Stimulated activated CD4-positive, alpha-beta T cell treated with anti-CD3 and anti-CD28 coated beads, Interleukin-12 subunit alpha, Interleukin-12 subunit beta, amount 100 ng/mL, for 48 hours (primary cell): ENCODE results near the gene MAGT1.
"Not testable (repeated sequence)": the region's sequence is repeated elsewhere in the genome, so short reads cannot be mapped to it uniquely, and the experiment has no call there.

Experiments used
- DNase-seq, 3 donors: peaks; one replicate each; pipeline ENCODE4 v3.0.0-alpha.2; 2020; ENCODE audit warnings: low read depth in 2 of 3, low spot score in 1 of 3

Gene MAGT1

GRCh38 chrX:77894921-77895886, at the start of gene MAGT1:
Gene MAGT1, minus strand, starts transcription at chrX:77895435. Its CDS starts 25 bp downstream, at chrX:77895410.
- DNase-seq, result peak; percentile 74 to 87 (median 81)

GRCh38 chrX:77945031-77945430, 49.8 kb upstream of the MAGT1 start:
- DNase-seq, result not testable (repeated sequence)

- DNase-seq, result no peak
These were observed 42.9 kb upstream of the MAGT1 start for GRCh38 chrX:77938083-77938680.

GRCh38 chrX:77937291-77937690, 42.1 kb upstream of the MAGT1 start:
- DNase-seq, result no peak

- no peak for DNase-seq
These were observed 41.1 kb upstream of the MAGT1 start for GRCh38 chrX:77936299-77936698.

GRCh38 chrX:77935886-77936285, 40.7 kb upstream of the MAGT1 start:
- no peak for DNase-seq

- DNase-seq, result no peak
These were observed 35.3 kb upstream of the MAGT1 start for GRCh38 chrX:77930581-77930980.

- DNase-seq, result no peak
These were observed 30.5 kb upstream of the MAGT1 start for GRCh38 chrX:77925764-77926163.

GRCh38 chrX:77924320-77924859, 29.2 kb upstream of the MAGT1 start:
- no peak for DNase-seq

GRCh38 chrX:77922787-77923186, 27.6 kb upstream of the MAGT1 start:
- DNase-seq, result no peak

GRCh38 chrX:77919370-77919769, 24.1 kb upstream of the MAGT1 start:
- not testable (repeated sequence) for DNase-seq

- DNase-seq, result no peak
These were observed 23.3 kb upstream of the MAGT1 start for GRCh38 chrX:77918568-77918967.

GRCh38 chrX:77917294-77917933, 22.2 kb upstream of the MAGT1 start:
- DNase-seq, result no peak

GRCh38 chrX:77910108-77910840, 15.0 kb upstream of the MAGT1 start, which contains the start of gene ATP7A:
Gene ATP7A, plus strand, starts transcription at chrX:77910693. Its CDS starts 60,949 bp downstream, at chrX:77971642.
- DNase-seq, result peak; percentile 80 to 87 (median 86)

- DNase-seq, result no peak
These were observed 6.3 kb upstream of the MAGT1 start for GRCh38 chrX:77901506-77901905.

- DNase-seq, result no peak
These were observed 5.5 kb upstream of the MAGT1 start for GRCh38 chrX:77900688-77901087.

- DNase-seq, result peak; percentile 20 to 58 (median 39)
These were observed 4.0 kb upstream of the MAGT1 start, which contains the start of gene COX7B for GRCh38 chrX:77899081-77899828. Gene COX7B, plus strand, starts transcription at chrX:77899468. Its CDS starts 86 bp downstream, at chrX:77899554.

GRCh38 chrX:77893713-77894112, 1.5 kb downstream of the MAGT1 start:
- no peak for DNase-seq

GRCh38 chrX:77892887-77893286, 2.3 kb downstream of the MAGT1 start:
- no peak for DNase-seq

- not testable (repeated sequence) for DNase-seq
These were observed 13.8 kb downstream of the MAGT1 start for GRCh38 chrX:77881418-77881817.
